Fibroblast of pulmonary artery (primary cell): Measurements from ENCODE around the gene TNIK.
A peak's percentile ranks its signal among the peaks of the same experiment; 100 is the strongest.

Experiments
- DNase-seq: peaks from one replicate; pipeline ENCODE4 v3.0.0-alpha.2; 2010; ENCODE audit warnings: low read depth
- H3K4me3 ChIP-seq: replicated peaks from 2 replicates; pipeline ENCODE4 v1.5.1; 2011; ENCODE audit warnings: low read depth, mild to moderate bottlenecking, control low read depth, low read length, moderate library complexity
- TF ChIP-seq, protein P1 (sequence below): IDR thresholded peaks from 2 replicates; pipeline ENCODE4 v1.5.1; 2011; ENCODE audit warnings: mild to moderate bottlenecking, control low read depth, low read length, inconsistent platforms; ENCODE audit errors: missing control alignments

The TNIK gene

DNA sequence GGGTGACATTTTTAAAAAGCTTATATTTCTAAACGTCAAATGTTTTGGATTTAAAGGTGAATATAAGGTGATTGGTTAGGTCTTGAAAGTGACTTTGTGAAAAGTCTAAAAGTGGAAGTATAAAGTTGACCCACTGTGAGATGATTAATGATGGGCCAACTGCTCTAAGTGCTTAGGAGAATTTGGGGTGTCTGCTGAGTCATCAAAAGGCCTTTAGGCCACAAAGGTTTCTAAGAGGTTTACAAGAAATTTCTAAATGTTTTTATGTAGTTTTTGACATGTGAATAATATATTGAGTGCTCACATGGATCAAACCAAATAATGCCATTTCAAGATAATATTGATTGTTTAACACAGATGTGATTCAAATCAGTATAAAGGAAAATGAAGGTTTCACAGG, 394.5 kb downstream of the TNIK start:
- TF ChIP-seq, protein P1, sequence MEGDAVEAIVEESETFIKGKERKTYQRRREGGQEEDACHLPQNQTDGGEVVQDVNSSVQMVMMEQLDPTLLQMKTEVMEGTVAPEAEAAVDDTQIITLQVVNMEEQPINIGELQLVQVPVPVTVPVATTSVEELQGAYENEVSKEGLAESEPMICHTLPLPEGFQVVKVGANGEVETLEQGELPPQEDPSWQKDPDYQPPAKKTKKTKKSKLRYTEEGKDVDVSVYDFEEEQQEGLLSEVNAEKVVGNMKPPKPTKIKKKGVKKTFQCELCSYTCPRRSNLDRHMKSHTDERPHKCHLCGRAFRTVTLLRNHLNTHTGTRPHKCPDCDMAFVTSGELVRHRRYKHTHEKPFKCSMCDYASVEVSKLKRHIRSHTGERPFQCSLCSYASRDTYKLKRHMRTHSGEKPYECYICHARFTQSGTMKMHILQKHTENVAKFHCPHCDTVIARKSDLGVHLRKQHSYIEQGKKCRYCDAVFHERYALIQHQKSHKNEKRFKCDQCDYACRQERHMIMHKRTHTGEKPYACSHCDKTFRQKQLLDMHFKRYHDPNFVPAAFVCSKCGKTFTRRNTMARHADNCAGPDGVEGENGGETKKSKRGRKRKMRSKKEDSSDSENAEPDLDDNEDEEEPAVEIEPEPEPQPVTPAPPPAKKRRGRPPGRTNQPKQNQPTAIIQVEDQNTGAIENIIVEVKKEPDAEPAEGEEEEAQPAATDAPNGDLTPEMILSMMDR, result no peak
- H3K4me3 ChIP-seq, result no peak overlapping the region
- no peak for DNase-seq

DNA sequence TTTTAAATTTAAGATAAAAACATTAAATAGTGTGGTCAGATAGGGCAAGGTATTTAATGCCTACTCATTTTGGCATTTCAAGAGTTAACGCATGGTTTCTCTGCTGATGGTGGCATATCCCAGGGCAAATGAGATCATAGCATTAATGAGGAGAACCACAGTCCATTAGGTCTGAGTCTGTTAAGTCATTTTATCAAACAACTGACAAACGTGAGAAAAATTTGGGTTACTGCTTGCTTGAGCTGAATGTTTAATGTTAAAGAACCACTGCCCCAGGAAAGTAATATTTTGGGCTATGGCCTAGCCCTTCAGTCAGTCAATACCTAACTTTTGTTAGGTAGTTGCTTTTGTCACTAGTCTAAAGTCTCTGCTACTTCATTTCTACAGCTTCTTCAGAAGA, 395.7 kb downstream of the TNIK start:
- TF ChIP-seq, protein P1, result no peak
- no peak for DNase-seq
- H3K4me3 ChIP-seq, result no peak overlapping the region

DNA sequence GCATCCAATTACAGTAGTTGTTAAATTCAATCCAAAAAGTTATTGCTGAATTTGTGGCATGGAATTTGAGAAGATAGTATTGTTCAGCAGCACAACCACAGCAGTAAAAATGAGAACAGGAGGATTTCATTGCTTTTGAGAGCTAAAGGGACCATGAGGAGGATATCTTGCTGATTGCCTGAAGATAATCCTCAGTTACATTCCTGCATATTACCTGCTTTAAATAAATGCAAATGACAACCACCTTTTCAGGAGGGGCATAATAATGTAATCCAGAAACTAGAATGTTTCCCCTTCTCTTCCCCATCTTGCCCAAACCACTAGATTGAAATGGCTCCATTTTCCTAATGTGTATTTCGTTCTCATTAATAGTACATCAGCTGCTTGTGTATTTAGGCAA, 398.5 kb downstream of the TNIK start:
- DNase-seq, result no peak
- H3K4me3 ChIP-seq, result no peak overlapping the region
- TF ChIP-seq, protein P1, result no peak

DNA sequence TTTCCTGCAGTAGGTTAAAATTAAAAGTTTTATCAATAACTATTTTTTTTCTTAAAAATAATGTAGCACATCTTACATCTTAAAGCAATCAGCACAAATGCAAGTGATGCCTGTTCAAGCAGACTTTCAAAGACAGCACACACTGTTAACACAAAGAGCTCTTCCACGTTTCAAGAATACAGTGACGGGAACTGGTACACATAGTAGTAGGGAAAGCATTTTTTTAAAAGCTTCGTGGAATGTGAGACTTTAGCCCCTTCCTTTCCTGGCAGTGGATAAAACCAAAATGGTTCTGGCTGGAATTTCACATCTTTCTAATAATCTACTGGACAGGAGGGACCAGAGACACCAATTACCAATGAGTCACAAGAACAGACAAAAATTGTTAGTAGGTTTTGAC, 400.2 kb downstream of the TNIK start:
- DNase-seq, result no peak
- no peak overlapping the region for H3K4me3 ChIP-seq
- TF ChIP-seq, protein P1, result no peak

DNA sequence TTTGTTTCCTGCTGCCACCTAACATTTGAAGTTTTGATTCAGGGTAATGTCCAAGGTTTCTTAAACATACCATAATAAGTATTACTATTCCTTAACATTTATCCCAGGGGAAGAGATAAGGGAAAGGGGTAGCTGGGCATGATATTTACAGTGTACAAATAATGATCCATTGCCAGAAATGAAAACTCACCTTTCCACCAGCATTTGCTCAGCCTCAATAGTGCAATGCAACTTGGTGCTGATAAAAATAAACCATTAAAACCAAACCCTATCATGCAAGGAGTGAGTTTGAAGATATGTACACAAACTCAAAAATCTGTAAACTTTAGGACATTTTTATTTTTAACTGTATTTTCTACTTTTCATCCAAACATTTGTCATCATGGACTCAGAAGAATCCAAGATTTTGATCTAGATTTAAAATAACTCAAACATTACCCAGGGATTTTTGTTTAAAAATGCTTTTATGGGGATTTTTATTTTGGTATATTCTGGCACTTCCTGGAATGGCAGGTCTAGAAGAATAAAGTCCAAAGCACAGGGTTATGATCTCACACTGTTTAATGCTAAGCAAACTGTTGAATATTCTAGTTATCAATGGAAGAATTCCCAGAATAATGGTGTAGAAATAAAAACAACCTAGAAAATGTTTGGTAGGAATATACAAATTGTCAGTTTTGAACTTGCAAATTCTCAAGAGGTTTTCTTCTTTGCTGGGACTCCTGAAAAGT, 401.2 kb downstream of the TNIK start:
- no peak for DNase-seq
- TF ChIP-seq, protein P1, result no peak

DNA sequence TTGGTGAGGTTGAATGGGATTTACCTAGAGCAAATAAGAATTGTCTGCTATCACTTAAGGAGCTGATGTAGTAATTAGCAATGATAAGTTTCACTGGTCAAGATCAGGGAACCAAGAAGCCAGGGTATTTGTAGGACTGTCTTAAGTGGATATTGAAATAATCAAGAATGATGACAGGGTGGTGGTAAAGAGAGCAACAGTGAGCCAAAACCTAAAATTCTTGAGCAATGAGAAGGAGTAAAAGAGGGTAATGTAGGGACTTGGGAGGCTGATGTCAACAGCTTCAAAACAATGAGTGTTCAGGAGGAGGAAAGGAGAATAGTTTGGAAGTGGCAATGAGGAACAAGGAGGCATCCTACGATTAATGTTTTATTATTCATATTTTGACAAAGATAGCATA, 402.1 kb downstream of the TNIK start:
- DNase-seq, result peak; percentile 76
- H3K4me3 ChIP-seq, result no peak overlapping the region
- TF ChIP-seq, protein P1, result no peak

More for the DNA sequence above, 401.2 kb downstream of the TNIK start:
- no peak overlapping the region for H3K4me3 ChIP-seq

DNA sequence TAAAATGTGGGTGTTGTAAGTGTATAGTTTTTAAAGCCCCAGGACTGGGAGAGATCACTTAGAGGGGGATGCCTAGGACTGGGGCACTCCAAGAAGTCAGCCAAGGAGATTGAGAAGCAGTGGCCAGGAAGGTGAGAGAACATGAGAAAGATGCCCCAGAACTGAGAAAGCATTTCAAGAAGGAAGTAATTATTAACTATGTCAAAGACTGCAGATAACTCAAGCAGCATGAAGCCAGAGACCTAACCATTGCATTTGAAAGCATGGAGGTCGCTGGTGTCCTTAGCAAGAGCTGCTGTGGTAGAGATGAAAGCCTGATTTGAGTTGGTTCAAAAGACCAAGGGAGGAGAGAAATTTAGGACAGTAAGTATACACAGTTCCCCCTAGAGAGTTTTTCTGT, 403.1 kb downstream of the TNIK start:
- no peak overlapping the region for H3K4me3 ChIP-seq
- TF ChIP-seq, protein P1, result no peak
- DNase-seq, result no peak
